Left hindlimb (tissue), 1 donor: Measurements from ENCODE around the gene ELL.

Experiments
- DNase-seq: peaks from one replicate; pipeline ENCODE4 v3.0.0-alpha.2; 2018

Gene ELL

DNA sequence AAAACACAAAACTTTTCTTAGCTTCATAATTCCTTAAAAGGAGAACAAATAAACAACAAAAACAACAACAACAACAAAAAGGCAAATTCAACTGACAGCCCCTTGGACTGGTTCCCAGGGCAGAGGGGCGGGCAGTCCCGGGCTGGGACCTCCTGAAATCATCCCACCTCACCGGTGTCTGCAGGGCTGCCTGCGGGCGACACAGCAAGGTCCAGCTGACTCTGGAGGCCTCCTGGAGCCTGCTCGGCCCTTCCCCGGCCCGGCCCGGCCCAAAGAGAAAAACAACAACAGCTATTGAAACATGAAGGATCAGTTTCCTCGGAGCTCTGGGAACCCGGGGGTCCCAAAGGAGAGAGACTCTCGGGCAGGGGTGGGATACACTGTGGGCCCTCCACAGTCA lies 78.9 kb downstream of the ELL start:
- no peak for DNase-seq

DNA sequence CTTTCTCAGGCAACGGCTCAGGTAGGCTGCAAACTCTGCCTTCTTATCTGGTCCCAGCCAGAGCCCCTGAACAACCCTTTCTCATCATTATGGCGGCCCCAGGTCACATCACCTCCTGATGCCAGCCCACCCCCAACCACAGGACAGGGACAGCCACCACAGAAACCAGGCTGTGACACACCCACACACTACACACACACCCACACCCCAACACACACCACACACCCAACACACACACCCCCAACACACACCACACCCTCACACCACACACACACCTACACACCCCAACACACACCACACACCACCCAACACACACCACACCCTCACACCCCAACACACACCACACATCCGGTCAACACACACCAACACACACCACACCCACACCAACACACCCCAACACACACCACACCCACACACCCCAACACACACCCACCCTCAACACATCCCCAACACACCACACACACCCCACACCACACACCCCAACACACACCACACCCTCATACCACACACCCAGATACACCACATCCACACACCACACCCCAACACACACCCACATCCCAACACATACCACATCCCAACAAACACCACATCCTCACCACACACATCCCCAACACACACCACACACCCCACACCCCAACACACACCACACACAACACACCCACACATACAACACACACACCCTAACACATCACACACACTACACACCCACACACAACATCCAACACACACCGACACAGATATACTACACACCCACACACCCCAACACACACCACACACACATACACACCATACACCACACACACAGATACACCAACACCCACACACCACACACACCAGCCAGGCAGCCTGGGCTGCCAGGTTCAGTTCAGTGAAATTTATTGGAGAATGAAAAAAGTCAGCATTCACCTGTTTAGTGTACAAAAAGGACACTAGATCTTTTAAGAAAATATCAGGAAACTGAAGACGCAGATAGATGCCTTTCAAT lies 79.8 kb downstream of the ELL start:
- DNase-seq: no peak

DNA sequence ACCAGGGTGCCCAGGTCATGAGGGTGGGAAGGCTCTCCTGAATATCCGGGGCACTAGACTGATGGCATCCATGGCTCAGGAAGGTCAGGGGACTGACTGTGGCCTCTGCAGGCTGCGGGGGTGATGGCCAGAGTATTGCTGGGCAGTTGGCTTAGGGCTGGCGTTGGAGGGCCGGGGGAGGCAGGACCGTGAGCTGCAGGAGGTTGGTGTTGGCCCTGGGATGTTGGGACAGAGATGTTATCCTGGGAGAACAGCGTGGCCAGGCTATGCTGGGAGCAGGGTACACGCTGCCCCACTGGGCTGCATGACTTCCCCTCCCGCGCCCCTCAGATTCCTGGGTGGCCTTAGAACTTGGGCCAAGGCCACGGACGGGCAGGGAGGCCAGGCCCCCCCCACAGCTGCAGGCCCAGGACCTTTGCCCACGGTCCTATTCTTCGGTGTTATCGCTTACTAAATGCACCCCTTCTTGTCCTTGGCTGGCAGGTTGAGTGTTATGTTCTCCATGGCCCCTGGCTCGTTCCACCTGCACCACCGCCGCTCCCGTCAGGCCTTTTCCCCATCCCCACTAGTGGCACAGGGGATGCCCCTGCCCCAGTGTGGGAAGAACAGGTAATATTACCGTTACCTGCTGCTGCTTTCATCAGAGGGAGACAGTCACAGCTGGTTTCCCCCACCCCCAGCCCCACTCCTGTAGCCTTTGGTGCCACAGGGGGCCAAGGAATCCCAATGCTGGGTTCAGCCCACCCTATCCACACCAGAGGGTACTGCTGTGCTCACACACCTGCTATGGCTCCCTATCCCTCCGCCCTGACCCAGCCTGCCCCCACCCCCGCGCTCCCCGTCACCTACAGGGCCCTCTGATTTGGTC lies 80.7 kb downstream of the ELL start:
- no peak for DNase-seq

DNA sequence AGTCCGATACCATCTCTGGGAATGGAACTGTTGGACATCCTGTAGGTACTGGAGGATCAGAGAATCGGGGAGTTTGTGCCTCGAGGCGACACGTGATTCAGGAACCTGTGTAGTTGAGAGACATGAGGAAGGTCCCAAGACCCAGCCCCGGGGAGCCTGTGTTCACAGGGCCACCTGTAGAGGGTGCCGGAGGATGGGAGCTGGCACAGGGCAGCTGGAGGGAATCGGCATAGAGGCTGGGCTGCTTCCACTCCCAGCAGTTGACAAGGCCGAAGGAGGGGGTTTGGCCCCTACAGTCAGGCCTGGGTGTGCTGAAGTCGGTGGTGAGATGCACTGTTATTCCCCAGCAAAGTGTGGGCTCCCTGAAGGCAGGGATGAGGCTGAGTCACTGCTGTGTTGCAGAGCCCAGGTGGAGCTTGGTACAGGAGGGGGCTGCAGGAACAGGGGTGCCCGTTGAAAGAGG lies 81.4 kb downstream of the ELL start:
- no peak for DNase-seq

DNA sequence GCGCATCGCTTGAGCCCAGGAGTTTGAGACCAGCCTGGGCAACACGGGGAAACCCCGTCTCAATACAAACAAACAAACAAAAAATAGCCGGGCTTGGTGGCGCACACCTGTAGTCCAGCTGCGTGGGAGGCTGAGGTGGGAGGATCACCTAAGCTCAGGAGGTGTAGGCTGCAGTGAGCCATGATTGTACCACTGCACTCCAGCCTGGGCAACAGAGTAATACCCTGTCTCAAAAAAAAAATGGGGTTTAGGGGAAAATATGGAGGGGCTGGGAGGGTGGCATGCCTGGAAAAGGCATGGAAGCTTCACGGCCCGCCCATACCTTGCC lies 82.0 kb downstream of the ELL start:
- DNase-seq: no peak

DNA sequence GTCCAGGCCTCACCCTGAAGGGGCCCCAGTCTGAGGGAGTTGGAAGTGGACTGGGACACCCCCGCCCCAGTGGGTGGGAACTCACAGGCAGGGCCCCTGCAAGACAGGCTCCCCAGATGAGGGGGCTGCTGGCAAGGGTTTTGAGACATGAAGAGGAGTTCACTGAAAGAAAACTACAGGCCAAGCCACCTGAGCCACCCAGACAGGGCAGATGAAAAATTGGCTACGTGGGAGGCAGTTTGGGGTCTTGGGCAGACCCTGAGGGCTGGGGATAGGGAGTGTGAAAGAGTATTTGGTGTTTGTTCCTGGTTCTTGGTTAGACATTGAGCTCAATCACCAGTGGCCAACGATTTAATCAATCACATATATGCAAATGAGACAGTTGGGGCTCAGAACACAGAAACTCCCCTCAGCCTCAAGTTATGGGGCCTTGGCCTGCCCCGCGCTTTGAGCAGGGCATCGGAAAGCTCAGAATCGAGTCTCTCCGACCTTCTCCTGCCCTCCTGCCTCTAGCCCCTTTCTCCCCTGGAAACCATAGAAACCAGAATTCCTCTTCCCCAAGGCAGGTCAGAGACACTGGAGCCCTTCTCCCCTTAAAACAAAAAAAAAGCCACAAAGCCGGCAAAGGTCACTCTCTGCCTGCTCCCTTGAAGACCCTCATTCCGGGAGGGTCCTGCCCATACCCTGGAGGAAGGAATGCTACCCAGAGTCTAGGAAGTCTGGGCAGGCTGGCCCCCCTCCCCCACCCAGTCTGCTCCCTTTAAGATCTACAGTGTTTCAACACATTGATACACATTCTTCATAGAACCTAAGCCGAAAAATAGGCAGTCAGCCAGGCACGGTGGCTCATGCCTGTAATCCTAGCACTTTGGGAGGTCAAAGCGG lies 82.6 kb downstream of the ELL start:
- no peak for DNase-seq

DNA sequence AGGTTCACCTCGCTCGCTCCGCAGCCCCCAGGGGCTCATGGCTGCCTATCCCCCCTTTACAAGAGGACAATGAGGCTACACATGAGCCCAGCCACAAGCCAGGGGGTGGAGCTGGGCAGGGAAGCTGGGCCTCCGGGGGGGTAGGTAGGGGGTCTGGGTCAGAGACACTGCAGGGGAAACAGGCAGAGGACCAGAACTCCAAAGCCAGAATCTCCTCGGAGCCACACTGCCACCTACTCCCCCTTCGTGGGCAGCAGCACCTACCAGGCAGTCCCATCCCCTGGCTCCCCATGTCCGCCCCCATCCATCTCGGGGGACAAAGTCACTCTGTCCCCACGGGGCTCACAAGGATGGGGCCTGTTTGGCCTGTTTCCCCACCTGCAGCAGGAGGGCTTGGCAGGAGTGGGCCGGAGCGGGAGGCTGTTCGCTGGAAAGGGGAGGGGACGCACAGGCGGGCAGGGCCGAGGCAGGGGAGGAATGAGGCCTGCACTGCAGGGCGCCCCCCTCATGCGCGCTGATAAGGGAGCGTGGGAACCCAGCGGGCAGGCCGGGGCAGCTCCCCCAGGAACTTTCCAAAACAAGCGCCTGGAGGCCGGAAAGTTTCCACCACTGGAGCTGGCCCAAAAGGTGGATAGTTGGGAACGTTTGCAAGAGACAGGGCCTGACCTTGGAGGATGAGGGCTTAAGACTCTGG lies 83.4 kb downstream of the ELL start:
- DNase-seq: no peak

DNA sequence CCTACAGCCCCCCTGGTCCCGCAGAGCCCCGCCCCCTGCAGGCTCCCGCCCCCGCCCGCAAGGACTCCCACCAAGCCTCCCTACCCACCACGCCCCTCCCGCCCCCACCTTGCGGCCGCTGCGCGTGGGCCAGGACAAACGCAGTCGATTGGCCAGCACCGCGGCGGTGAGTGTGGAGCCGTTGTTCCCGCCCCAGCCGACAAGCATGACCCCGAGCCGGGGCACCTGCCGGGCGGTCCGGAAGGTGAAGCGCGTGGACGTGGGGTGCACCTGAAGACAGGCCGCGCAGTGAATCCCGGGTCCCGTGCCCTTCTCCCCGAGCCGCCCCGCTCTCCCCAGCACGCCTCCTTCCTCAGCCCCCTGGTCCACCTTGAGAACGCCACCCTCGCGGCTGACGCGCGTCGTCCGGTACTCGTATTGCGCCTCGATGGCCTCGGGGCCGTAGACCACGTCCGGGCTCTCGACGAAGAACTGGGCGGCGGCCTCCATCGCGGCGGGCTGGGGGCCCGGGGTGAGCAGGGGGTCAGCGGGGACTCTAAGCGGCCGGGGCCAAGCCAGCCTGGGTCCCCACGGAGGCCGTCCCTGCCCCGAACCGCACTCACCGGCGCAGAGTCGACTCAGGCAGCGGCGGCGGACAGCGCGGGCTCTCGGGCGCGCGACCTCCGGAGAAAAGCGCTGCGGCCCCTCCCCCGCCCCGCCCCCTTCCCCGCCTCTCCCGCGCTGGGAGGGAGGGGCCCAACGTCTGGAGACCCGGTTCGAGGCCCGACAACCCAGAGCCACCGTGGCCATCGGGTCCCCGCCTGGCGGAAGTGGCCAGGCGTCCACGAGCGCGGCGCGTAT lies 84.2 kb downstream of the ELL start, which contains the start of gene ISYNA1:
TSS of gene ISYNA1 (minus strand) at position 643 of the 840 bp plus-strand sequence. CDS start at position 489, 154 bp downstream.
- DNase-seq: peak; percentile 79

DNA sequence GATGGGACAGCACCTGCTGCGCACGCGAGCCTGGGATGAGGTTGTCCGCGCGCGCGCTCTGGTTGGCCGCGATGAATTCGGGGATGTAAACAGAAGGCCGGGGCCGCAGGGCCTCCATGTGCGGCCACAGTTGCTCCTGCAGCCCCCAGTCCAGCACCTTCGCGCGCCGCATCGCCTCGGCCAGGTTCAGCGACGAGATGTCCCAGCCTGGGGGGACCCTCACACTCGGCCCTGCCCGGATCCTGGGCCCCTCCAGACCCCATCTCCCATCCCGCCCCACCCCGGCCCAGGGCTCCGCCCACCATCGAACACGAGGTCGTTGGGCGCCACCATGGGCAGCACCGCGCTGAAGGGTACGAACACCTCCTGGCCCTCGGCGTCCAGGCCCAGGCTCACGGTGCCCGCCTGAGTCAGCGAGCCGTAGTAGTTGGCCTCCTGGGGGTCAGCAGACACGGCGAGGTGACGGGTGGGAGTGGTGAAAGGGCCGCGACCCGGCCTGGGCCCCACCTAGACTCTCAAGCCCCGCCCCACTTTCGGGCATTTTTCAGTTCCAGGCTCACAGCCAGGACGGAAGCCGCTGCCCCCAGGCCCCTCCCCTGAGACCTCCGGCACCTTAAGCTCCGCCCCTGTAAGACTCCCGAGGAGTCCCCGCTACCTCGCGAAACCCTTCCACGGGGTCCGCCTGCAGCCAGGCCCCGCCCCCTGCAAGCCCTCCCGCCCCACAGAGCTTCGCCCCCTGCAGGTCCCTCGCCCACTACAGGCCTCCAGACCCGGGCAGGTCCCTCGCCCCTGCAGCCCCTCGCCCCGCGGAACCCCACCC lies 85.0 kb downstream of the ELL start:
- peak; percentile 89 for DNase-seq

DNA sequence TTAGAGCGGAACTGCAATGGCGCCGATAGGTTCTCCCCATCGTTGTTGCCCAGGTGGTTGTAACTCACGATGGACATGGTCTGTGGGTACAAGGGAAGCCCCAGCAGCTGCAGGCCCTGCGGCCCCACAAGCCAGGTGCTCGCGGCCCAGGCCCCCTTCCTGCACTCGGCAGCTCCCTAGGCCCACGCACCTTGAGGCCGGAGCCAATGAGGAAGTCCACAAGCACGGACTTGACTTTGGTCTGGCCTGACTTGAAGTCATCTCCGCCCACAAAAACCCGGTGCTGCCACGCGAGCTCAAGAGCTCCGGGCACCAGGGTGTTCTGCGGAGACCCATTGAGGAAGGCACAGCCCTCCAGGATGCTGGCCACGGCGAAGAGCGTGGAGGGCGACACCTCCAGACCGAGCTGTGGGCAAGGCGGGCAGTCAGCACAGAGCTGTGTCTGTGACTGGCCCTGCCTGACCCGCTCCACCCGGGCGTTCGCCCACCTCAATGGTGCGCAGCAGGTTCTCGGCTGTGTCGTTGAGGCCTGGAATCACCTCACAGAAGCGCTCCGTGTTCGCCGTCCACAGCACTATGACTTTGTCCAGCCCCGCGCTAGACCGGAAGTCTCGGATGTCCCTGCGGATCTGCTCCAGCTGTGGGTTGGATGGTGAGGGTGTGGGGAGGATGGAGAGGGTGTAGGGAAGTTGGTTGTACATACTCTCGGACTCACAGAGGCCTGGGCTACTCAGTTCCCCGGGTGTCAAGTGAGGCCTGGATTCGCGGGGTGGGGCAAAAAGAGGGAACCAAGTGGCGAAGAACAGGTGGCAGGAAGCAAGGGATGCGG lies 85.8 kb downstream of the ELL start:
- DNase-seq: no peak

DNA sequence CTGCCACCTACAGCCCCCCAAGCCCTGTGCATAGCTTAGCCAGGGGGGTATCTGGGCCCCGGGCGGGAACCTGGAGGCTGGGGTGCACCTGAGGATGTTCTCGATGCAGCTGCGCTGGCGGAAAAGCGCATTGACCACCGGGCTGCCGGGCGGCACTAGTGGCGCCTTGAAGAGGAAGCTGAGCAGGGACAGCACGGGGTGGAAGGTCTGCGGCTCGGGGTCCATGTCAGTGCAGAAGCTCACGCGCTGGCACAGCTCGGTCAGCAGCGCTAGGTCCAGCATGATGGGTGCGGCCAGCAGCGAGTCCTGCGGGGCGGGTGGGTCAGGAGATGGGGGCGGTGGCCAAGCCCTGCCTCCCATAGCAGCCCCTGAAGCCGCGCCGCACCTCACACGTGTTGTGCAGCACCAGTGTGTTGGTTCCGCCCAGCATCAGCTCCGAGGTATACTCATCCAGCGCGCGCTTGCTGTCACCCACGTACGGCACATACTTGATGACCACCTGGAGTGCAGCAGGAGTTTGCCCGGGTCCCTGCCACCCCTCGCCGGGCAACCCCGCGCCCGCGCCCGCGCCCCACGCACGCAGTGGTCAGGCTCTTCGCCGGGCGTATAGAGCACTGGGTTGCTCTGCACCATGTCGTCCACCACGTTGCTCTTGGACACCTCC lies 86.6 kb downstream of the ELL start:
- no peak for DNase-seq

DNA sequence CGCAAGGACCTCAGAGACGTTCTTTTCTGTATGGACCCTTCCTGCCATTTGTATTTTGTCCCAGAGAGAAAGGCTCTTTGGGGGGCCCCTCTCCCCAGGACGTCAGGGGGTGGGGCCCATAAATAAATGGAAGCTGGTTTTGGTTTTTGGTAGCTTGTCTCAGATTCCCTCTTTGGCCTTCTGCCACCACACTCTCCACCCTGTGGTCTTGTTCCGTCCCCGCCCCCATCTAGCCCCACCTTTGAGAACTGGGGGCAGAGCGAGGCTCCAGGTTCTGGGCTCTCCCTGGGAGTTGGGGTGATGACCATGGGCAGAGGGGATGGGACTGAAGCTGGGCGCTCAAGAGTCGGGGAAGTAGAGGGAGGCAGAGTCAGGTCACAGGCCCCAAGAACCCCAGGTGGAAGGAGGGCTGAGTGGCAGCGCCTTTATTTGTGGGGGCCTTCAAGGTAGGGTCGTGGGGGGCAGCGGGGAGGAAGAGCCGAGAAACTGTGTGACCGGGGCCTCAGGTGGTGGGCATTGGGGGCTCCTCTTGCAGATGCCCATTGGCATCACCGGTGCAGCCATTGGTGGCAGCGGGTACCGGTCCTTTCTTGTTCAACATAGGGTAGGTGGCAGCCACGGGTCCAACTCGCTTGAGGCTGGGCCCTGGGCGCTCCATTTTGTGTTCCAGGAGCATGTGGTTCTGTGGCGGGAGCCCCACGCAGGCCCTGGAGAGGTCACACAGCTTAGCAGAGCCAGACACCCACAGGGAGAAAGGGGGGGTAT lies 87.3 kb downstream of the ELL start:
- DNase-seq: no peak

DNA sequence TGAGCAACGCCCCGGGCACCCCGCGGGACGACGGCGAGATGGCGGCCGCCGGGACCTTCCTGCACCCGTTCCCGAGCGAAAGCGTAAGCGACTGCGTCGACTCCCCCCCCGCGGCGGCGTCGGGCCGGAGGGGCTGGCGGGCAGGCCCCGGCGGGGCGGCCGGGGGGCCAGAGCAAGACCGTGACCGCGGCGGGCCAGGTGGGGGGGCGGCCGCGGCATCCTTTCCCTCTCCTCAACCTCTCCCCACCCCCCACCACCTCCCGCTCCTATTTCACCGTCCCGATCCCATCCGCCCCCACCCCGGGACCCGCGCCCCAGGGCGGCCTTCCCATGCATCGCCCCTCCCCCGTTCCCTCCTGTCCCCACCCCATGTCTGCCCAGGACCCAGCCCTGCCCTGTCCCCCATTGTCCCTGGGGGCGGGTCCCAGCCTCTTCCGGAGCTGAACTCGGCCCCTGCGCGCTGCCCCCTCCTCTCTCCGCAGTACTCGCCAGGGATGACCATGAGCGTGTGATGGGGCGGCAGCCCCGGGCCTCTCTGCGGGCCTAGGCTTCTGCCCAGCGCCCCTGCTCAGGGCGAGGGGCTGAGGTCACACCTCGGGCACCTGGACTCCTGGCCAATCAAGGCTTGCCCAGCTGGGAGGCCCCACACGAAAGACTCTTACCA lies 88.0 kb downstream of the ELL start:
- no peak for DNase-seq

DNA sequence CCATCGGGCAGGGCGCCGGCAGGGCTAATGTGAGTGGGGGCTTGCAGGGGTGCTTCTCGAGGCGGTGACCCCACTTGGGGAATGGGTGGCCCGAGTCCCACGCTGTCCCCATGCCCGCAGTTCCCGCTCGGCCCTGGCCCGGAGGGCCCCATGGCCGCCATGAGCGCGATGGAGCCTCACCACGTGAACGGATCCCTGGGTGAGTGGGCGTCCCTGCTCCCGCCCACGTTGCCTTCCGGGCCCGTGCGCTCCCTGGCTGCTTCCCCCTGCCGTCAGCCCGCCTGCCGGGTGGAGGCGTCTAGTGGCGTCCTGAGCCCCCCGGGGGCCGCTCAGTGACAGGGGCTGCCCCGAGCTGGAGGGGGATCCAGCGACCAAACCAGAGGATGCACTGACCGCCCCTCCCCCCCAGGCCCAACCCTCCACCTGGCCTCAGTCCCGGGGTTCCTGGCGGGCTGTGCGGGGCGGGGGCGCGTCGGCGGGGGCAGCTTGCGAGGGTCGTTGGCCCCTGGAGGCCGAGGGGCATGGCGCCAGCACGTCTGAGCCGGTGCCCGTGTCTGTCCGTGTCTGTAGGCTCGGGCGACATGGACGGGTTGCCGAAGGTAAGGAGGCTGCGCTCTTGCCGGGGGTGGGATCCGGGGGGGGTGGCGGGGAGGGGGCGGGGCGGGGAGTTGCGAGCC lies 88.7 kb downstream of the ELL start:
- DNase-seq: no peak

DNA sequence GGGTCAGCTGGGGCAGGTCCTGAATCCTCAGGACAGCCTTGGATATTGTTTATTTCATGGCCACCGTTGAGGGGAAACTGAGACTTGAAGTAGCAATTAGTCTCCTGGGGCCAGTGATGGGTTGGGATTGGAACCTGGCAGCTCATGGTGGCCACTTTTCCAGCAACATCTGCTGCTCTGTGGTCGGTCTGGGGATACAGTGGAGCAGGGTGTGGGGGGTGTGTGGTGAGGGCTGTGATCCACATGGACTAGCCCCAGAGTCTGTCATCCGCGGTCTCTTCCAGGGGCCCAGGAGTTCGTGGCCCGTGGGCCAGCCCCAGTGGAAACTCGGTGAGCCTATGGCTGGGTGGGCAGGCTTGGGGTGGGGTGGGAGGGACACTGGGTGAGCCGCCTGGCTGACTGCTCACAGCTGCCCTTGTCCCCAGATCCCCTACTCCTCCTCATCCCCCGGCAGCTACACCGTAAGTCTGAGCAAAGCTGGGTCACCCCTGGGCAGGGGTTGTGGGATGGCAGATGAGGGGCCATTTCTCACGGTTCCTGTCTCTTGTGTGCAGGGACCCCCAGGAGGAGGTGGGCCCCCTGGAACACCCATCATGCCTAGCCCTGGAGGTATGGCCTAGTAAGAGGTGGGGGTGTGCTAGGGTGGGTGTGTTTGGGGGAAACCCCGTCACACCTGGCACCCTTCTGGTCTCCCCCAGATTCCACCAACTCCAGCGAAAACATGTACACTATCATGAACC lies 89.4 kb downstream of the ELL start:
- no peak for DNase-seq
